Activated CD4-positive, alpha-beta T cell treated with anti-CD3 and anti-CD28 coated beads, Interleukin-2, Interleukin-4, amounts not matched to agents 100 ng/mL and 50 ng/mL, durations not matched to agents 16 hours and 8 hours (primary cell): ENCODE measurements around the gene SWT1.
"Not testable (repeated sequence)": the region's sequence is repeated elsewhere in the genome, so short reads cannot be mapped to it uniquely, and the experiment has no call there.

Experiments used
- DNase-seq: peaks from one replicate; pipeline ENCODE4 v3.0.0-alpha.2; 2020; ENCODE audit warnings: low spot score

SWT1 gene

DNA sequence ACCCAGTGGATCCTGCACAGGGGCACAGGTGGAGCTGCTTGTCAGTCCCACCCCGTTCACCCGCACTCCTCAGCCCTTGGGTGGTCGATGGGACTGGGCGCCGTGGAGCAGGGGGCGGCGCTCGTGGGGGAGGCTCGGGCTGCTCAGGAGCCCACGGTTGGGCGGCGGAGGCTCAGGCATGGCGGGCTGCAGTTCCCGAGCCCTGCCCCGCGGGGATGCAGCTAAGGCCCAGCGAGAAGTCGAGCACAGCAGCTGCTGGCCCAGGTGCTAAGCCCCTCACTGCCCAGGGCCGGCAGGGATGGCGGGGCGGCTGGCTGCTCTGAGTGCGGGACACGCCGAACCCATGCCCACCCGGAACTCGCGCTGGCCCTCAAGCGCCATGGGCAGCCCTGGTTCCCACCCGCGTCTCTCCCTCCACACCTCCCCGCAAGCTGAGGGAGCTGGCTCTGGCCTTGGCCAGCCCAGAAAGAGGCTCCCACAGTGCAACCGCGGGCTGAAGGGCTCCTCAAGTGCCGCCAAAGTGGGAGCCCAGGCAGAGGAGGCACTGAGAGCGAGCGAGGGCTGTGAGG is 164.8 kb downstream of the SWT1 start:
- DNase-seq = not testable (repeated sequence)

DNA sequence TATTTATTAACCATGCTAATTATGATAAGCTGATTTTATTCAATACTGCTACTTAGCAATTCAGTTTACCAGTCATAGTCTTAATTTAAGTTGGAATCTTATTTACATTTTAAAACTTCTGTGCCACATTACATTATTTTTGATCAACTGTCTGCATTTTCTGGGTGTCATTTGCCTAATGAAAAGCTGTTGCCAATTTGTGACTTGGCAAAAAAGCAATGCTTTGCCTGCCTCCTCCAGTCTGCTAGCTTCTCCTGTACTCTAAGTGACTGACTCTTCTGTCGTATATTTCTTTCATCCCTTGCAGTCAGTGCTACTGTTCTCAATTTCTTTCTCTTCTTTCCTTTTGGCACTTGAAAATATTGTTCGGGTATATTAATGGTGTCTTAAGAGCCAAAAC is 165.7 kb downstream of the SWT1 start:
- DNase-seq = no peak

GRCh38 chr1:185324118-185324517 is 167.2 kb downstream of the SWT1 start:
- no peak for DNase-seq

- DNase-seq = no peak
Measured at GRCh38 chr1:185325413-185325812, 168.4 kb downstream of the SWT1 start.

- DNase-seq = no peak
Measured at GRCh38 chr1:185328255-185328654, 171.3 kb downstream of the SWT1 start.

DNA sequence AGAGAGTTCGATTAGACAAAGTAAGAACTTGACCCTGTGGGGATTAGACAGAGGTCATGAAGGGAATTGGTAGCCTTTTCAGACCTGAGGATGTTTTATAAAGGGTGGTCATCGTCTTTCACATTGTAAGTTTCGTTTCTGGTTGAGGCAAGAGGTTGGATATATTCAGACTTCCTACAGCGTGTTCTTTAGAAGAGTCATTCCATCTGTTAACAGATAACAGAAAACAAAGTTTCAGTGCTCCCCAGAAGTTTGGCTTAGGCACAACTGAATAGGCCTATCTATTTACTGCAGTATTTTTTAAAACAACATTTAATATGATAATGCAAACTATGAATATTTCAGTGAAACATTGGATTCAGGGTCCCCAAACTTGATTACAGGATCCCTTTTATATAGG is 177.2 kb downstream of the SWT1 start:
- DNase-seq = no peak

- DNase-seq = no peak
Measured at GRCh38 chr1:185337246-185337645, 180.3 kb downstream of the SWT1 start.

DNA sequence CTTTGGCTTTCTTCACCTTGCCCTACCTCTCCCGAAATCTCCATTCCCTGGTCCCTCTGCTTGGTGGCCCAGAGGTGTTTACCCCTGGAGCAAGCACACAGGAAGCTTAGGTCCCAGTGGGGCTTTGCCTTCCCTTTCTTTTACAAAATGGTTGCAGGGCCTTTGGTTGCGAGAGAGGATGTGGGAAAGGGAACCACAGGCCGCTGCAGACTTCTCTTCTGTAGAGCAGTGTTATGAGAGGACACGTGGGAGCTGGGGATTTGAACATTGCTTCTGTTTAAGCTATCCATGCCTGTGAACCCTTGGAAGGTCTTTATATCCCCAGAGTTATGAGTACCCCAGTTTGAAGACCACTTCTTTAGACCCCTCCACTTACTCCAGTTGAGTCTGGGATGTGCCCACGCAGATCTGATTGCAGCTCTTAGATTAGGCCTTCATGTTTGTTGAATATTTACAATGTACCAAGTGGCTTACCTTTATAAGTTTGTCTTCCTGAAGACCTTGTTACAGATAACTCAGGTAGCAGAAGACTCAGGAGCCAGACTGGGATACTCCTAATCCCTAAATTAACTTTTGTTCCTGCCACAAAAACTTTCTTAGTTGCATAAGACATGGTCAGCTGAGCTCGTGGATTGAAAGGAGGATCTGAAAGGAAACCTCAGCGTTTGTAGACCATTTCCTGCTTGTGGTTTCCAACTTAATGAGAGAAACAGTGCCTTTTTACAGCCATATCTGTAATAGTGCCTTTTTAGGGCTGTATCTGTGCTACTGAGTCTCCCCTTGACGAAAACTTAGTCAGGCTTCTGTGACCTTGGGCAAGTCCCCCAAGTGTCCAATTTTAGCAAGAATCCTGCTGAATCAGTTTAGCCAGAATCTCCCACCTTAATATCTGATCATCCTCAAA is 182.0 kb downstream of the SWT1 start:
- peak; percentile 56 for DNase-seq

DNA sequence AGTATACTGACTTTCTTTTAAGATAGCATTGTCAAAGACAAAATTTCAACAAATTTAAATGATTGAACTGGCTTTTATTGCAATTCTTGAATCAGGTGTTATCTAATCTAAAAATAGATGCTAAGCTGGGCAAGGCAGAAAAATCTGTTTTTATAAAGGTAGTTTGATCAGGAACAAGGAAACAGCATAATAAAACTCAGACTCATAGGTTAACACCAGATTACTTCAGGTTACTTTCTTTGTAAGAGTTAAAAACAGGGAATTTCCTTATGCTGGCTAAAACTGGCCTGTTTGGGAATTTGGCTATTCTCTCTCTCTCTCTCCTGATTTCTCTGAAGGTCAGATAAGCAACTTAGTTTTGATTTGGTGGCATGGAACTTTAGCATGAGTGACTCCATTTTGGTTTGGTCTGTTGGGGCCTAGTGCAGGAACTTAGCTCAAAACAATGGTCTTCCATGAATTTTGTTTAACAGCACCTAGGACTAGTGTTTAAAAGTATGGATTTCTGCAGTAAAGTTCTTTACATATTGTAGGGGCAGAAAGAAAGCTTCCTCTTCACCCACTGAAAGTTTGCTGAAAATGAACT is 184.3 kb downstream of the SWT1 start:
- DNase-seq = no peak
